DND-41 (cell line): ENCODE measurements around the gene NPM1.
A peak's percentile ranks its signal among the peaks of the same experiment; 100 is the strongest.

ENCODE experiments used
- ATAC-seq: fragments of 200-7000 bp; cut with Tn5 transposase; 3 replicates; pipeline ENCODE4 v1.9.1; 2021; ENCODE audit warnings: low read depth; ENCODE audit not compliant: insufficient read depth
- DNase-seq: peaks from one replicate; pipeline ENCODE4 v3.0.0-alpha.2; 2020
- H2AFZ ChIP-seq: 2 replicates; pipeline ENCODE4 v1.6.0; 2012; ENCODE audit warnings: low read depth, low read length
- H3K27ac ChIP-seq: 2 replicates; pipeline ENCODE4 v1.5.1; 2012; ENCODE audit warnings: low read length, inconsistent platforms
- H3K27me3 ChIP-seq: fragments of 200-600 bp; sonication (generic); 2 replicates; pipeline ENCODE4 v1.6.0; 2012; ENCODE audit warnings: low read length, mild to moderate bottlenecking, inconsistent platforms; ENCODE audit not compliant: insufficient read depth, poor library complexity
- H3K36me3 ChIP-seq: 2 replicates; pipeline ENCODE4 v1.5.1; 2012; ENCODE audit warnings: low read length, inconsistent platforms; ENCODE audit not compliant: insufficient read depth
- H3K4me1 ChIP-seq: 2 replicates; pipeline ENCODE4 v1.5.1; 2012; ENCODE audit warnings: mild to moderate bottlenecking, low read length; ENCODE audit not compliant: insufficient read depth
- H3K4me2 ChIP-seq: 2 replicates; pipeline ENCODE4 v1.6.0; 2012; ENCODE audit warnings: mild to moderate bottlenecking, moderate library complexity, low read length, inconsistent platforms; ENCODE audit not compliant: insufficient read depth
- H3K4me3 ChIP-seq, 2 experiments: fragments of 200-600 bp in 1 of 2; shearing (Covaris generic) in 1 of 2; 2 replicates each; pipeline ENCODE4 v1.5.1; 2012 to 2016; ENCODE audit warnings: inconsistent platforms in 2 of 2, low read length in 2 of 2, mild to moderate bottlenecking in 2 of 2, low read depth in 1 of 2, moderate library complexity in 1 of 2
- H3K79me2 ChIP-seq: 2 replicates; pipeline ENCODE4 v1.6.0; 2012; ENCODE audit warnings: low read length, inconsistent platforms; ENCODE audit not compliant: insufficient read depth
- H3K9ac ChIP-seq: 2 replicates; pipeline ENCODE4 v1.6.0; 2012; ENCODE audit warnings: low read depth, mild to moderate bottlenecking, inconsistent platforms, low read length, moderate library complexity
- H3K9me3 ChIP-seq: 2 replicates; pipeline ENCODE4 v1.5.1; 2012; ENCODE audit warnings: low read length, moderate library complexity, mild to moderate bottlenecking, inconsistent platforms; ENCODE audit not compliant: insufficient read depth, severe bottlenecking
- H4K20me1 ChIP-seq: 2 replicates; pipeline ENCODE4 v1.6.0; 2012; ENCODE audit warnings: low read length; ENCODE audit not compliant: insufficient read depth
- CTCF ChIP-seq: IDR thresholded peaks from 2 replicates; pipeline ENCODE4 v1.5.1; 2012; ENCODE audit warnings: borderline replicate concordance, low read length, moderate library complexity, mild to moderate bottlenecking; ENCODE audit not compliant: poor library complexity, severe bottlenecking; ENCODE audit errors: extremely low read depth
- EZH2 ChIP-seq: IDR thresholded peaks from 3 replicates; pipeline ENCODE4 v1.6.1; 2012; ENCODE audit warnings: borderline replicate concordance, low read depth, mild to moderate bottlenecking, moderate library complexity, low read length, inconsistent platforms; ENCODE audit not compliant: severe bottlenecking

NPM1 gene

DNA sequence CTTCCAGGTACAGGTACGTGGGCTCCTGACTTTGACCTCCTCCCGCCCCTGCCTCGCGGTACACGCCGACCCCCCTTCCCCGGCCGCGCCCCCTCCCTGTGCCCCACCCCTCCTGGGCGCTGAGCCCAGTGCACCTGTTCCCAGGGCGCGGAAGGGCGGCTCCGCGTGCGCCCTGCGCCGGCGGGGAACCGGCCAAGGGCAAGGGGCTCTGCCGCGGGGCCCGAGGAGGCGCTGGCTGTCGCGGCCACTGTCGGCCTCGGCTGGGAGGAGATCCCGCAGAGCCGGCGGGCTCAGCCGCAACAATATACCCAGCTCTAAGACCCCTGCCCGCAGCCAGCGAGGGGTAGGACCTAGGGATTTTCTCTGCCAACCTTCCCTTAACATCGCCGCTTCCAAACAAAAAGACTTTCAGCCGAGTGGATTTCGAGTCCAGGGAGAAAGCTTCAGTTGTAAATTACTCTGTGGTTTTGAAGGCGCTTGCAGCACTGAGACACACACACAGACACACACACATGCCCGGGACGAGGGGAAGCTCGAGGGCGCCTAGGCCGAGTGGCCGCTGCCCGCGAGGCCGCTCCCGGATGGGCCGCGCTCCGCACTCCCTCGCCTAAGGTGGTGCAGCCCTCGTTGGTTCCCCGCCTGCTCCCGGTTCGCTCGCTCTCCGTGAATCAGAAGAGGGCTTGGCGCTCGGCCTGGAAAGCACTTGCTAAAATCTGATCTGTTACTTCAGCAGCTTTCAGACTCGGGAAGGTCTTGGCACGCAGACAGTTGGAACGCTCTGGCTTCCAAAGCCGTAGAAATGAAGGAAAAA is 33.0 kb downstream of the NPM1 start:
- DNase-seq (no peak), ATAC-seq (no peak)
- TF ChIP-seq EZH2: no peak
- TF ChIP-seq CTCF: no peak
- Histone ChIP-seq H4K20me1 (peaks cover 27% of the 10 kb centered on the region), H3K4me2 (peak overlapping the region; percentile 65), H3K27ac (no peak overlapping the region), H2AFZ (no peak overlapping the region), H3K9me3 (no peaks in the 10 kb centered on the region), H3K9ac (no peak overlapping the region), H3K4me3 (peak overlapping the region in 1 of 2 experiments; percentile 43; a peak in 2 of 4 replicates), H3K4me1 (peaks cover 13% of the 10 kb centered on the region), H3K36me3 (no peaks in the 10 kb centered on the region), H3K79me2 (no peaks in the 10 kb centered on the region), H3K27me3 (no peaks in the 10 kb centered on the region)

DNA sequence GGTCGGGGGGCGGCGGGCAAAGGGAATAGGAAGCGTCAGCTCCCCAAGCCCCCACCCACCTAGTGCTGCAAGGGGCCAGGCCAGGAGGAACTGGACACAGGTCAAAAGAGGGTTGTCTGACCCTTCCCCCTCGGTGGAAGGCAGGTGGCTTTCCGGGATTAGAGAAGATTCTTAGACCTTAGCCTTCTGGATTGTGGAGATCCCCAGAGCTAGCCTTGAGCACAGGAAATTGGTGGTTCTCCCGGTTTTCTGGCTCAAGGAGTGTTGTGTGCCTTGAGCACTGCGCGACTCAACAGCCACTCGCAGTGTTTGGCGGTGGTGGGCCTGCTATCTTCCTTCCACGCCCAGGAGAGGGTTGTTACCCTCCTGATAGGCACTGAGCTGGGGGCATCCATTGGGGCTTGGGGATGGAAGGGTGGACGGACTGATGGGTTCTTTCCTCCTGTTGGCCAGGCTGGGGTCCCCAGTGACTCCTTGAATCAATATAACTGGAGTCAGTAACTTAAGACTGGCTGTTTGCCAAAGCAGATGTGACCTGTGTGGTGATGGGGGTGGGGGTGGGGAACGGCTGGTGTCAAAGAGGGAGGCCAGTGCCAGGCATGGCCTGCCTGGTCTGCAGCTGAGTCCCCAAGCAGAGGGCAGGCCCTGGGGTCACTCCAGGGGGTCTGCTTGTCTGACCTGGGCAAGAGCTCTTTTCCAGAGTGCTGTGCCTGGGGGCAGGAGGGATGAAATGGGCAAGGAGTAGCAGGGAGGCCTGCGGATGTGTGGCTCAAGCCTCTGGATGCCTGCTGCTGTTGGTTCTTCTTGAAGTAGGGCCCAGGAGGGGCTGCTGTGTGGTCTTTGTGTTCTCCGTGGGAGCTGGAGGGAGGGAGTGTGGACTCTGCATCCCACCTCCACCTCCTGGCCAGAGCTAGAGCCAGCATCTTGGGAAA is 33.9 kb downstream of the NPM1 start:
- H3K9me3 ChIP-seq: no peaks in the 10 kb centered on the region
- TF ChIP-seq EZH2: no peak
- TF ChIP-seq CTCF: no peak
- H3K27ac ChIP-seq: no peak overlapping the region
- H3K9ac ChIP-seq: no peak overlapping the region
- no peak overlapping the region for H3K4me3 ChIP-seq
- no peaks in the 10 kb centered on the region for H3K27me3 ChIP-seq
- H4K20me1 ChIP-seq: peaks cover 19% of the 10 kb centered on the region
- H3K4me2 ChIP-seq: no peak overlapping the region
- DNase-seq (no peak), ATAC-seq (no peak)
- H2AFZ ChIP-seq: no peak overlapping the region
- peaks cover 13% of the 10 kb centered on the region for H3K4me1 ChIP-seq
- no peaks in the 10 kb centered on the region for H3K79me2 ChIP-seq
- no peaks in the 10 kb centered on the region for H3K36me3 ChIP-seq

GRCh38 chr5:171422495-171422894 is 34.8 kb downstream of the NPM1 start:
- Histone ChIP-seq H3K9ac (no peak overlapping the region), H3K27me3 (no peaks in the 10 kb centered on the region), H3K27ac (no peak overlapping the region), H3K9me3 (no peaks in the 10 kb centered on the region), H3K36me3 (no peaks in the 10 kb centered on the region), H3K4me1 (peaks cover 13% of the 10 kb centered on the region), H4K20me1 (peaks cover 15% of the 10 kb centered on the region), H3K79me2 (no peaks in the 10 kb centered on the region), H3K4me3 (no peak overlapping the region), H2AFZ (no peak overlapping the region), H3K4me2 (no peak overlapping the region)
- TF ChIP-seq EZH2: no peak
- no peak for TF ChIP-seq CTCF
- ATAC-seq: no peak
- no peak for DNase-seq
